Thyroid gland (tissue), 4 donors: ENCODE results near the gene RAB40C. TPM values are rescaled to one million over a fixed set of nuclear protein-coding genes. Genes with fewer than 3 reads are reported as not detected.

ENCODE experiments used
- DNase-seq, 2 donors: peaks; one replicate each; pipeline ENCODE4 v3.0.0-alpha.2; 2019
- H3K27ac ChIP-seq, 3 donors: fragments of 200-600 bp; sonication (generic); 1 replicate in 2 of 3; 2 replicates in 1 of 3; pipeline ENCODE4 v1.5.1; 2016 to 2019; ENCODE audit warnings: mild to moderate bottlenecking in 1 of 3, moderate library complexity in 1 of 3
- H3K27me3 ChIP-seq: fragments of 200-600 bp; sonication (generic); one replicate; pipeline ENCODE4 v1.5.1; 2019
- H3K36me3 ChIP-seq, 2 donors: fragments of 200-600 bp; sonication (generic); one replicate each; pipeline ENCODE4 v1.5.1; 2016 to 2019
- H3K4me1 ChIP-seq, 2 donors: fragments of 200-600 bp; sonication (generic); one replicate each; pipeline ENCODE4 v1.5.1; 2017 to 2019
- H3K4me3 ChIP-seq, 3 donors: fragments of 200-600 bp; sonication (generic); replicated peaks in 1 of 3; 1 replicate in 2 of 3; 2 replicates in 1 of 3; pipeline ENCODE4 v1.5.1; 2016; ENCODE audit warnings: mild to moderate bottlenecking in 1 of 3
- H3K9me3 ChIP-seq: fragments of 200-600 bp; sonication (generic); one replicate; pipeline ENCODE4 v1.5.1; 2017
- CTCF ChIP-seq, 6 experiments: fragments of 200-600 bp in 3 of 6; fragments of 450-650 bp in 3 of 6; sonication (generic) in 3 of 6; IDR thresholded peaks; one replicate each; pipeline ENCODE4 v1.5.1; 2016 to 2019; ENCODE audit warnings: antibody characterized with exemption in 6 of 6, mild to moderate bottlenecking in 2 of 6, inconsistent platforms in 1 of 6, moderate library complexity in 1 of 6
- POLR2A ChIP-seq, 2 donors: fragments of 450-650 bp; IDR thresholded peaks; one replicate each; pipeline ENCODE4 v1.6.1; 2017; ENCODE audit warnings: antibody characterized with exemption in 2 of 2, mild to moderate bottlenecking in 2 of 2, moderate library complexity in 1 of 2
- WGBS, 2 donors: methylation state at CpG; one replicate each; pipeline ENCODE4 v1.1.5; 2017; 5-methylcytosine and 5-hydroxymethylcytosine counted together
- intact Hi-C: fragments of 100-400 bp; cut with DNase I; formaldehyde crosslinking; loops from one replicate; pipeline ENCODE4 v1.15.1; 2023
- total RNA-seq, 4 donors: library from RNA; depleted of rRNA; stranded (reverse); fragments of >200 nt; gene quantifications; one replicate each; pipeline ENCODE4 v1.2.3, GENCODE V29; 2016

The RAB40C gene
- total RNA-seq, 4 donors from 2014 or later = 17.7 to 24.4 (median 18.4) TPM

- Histone ChIP-seq H3K27me3 (no peaks in the 10 kb centered on the region), H3K4me3 (no peak overlapping the region), H3K9me3 (no peaks in the 10 kb centered on the region), H3K36me3 (peaks cover 0 to 5% of the 10 kb centered on the region in 2 donors), H3K4me1 (peaks cover 0 to 8% of the 10 kb centered on the region in 2 donors), H3K27ac (no peak overlapping the region)
- 68 to 74% methylated on average over 18 to 21 of the region's 21 CpGs for WGBS, 2 donors
- intact Hi-C loops = no loop called here
- TF ChIP-seq CTCF (IDR thresholded peaks at IDR 0.05) (no peak), POLR2A (IDR thresholded peaks at IDR 0.05) (no peak)
- DNase-seq = peak in 1 of 2 donors; percentile 32
These were observed 31.8 kb downstream of the RAB40C start for GRCh38 chr16:621526-622105.

GRCh38 chr16:622920-623280 lies 33.0 kb downstream of the RAB40C start:
- H3K27ac ChIP-seq = no peak overlapping the region
- intact Hi-C loops = no loop called here

GRCh38 chr16:624526-625070 lies 34.7 kb downstream of the RAB40C start:
- DNase-seq = no peak
- no peaks in the 10 kb centered on the region for H3K27me3 ChIP-seq
- H3K4me3 ChIP-seq = no peak overlapping the region
- no peak overlapping the region for H3K27ac ChIP-seq
- H3K4me1 ChIP-seq = peaks cover 0 to 8% of the 10 kb centered on the region in 2 donors
- TF ChIP-seq CTCF (IDR thresholded peaks at IDR 0.05) = no peak
- TF ChIP-seq POLR2A (IDR thresholded peaks at IDR 0.05) = no peak
- H3K36me3 ChIP-seq = peaks cover 5 to 7% of the 10 kb centered on the region in 2 donors
- WGBS, 2 donors = 80 to 87% methylated on average over 9 to 10 of the region's 10 CpGs
- H3K9me3 ChIP-seq = no peaks in the 10 kb centered on the region
- intact Hi-C loops = no loop called here

More at GRCh38 chr16:622920-623280, 33.0 kb downstream of the RAB40C start:
- Histone ChIP-seq H3K9me3 (no peaks in the 10 kb centered on the region), H3K27me3 (no peaks in the 10 kb centered on the region), H3K4me1 (peaks cover 0 to 8% of the 10 kb centered on the region in 2 donors), H3K36me3 (peaks cover 5 to 7% of the 10 kb centered on the region in 2 donors), H3K4me3 (no peak overlapping the region)
- TF ChIP-seq CTCF (IDR thresholded peaks at IDR 0.05) = no peak
- TF ChIP-seq POLR2A (IDR thresholded peaks at IDR 0.05) = no peak
- no peak for DNase-seq
- 93 to 95% methylated on average over 17 of the region's 17 CpGs for WGBS, 2 donors

- Histone ChIP-seq H3K4me3 (no peak overlapping the region), H3K9me3 (no peaks in the 10 kb centered on the region), H3K36me3 (peaks cover 5 to 7% of the 10 kb centered on the region in 2 donors), H3K27ac (no peak overlapping the region), H3K27me3 (no peaks in the 10 kb centered on the region), H3K4me1 (peaks cover 0 to 11% of the 10 kb centered on the region in 2 donors)
- TF ChIP-seq CTCF (IDR thresholded peaks at IDR 0.05) (no peak), POLR2A (IDR thresholded peaks at IDR 0.05) (no peak)
- DNase-seq = no peak
- intact Hi-C loops = no loop called here
- WGBS, 2 donors = 94 to 99% methylated on average over 10 to 11 of the region's 37 CpGs
These were observed 35.5 kb downstream of the RAB40C start for GRCh38 chr16:625117-625976.
